ENCODE results near the gene ERMAP. TPM values are rescaled to one million over a fixed set of nuclear protein-coding genes. Genes with fewer than 3 reads are reported as not detected.
A peak's percentile ranks its signal among the peaks of the same experiment; 100 is the strongest.

Gene ERMAP
- polyA plus RNA-seq, 4 donors: 3.8 to 24.7 (median 6.8) TPM

DNA sequence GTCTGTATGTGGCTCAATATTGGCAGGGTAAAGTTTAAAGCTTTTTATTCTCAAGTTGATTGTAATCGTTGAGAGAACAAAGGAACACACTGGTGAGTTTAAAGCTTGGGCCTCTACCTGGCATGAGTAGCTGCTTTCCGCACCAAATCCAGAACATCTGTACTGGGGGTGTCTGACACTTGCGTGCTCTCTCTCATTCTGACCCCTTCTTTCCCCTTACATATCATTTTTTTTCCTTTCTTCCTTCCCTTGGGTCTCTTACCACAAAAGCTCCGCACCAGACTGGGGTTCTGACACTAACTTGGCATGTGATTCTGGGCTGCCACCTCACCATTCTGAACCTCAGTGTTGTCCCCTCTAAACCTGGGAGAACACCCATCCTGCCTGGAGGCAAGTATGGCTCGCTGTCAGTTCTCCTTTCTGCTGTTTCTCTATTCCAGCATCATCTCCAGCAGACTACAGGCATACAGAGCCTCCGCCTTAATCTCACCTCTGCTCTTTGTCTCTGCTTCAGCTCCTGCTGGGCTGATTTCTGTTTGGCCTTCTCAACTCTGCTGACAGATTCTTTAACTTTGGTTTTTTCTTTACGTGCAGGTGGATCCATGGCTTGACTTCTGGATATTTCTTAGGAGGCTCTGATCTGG is 859 bp upstream of the ERMAP start:
- H3K36me3 ChIP-seq (ENCODE audit: control insufficient read depth in 3 of 3, insufficient read depth in 2 of 3, low read depth in 1 of 3, low read length in 3 of 3): peaks cover 0 to 5% (median 0%) of the 10 kb centered on the region in 3 donors
- 36 to 40% (median 38%) methylated on average over 7 of the region's 7 CpGs for WGBS, 3 donors
- DNase-seq (no peak), FAIRE-seq (no peak)
- peak overlapping the region; percentile 78 to 92 (median 88) for H3K4me3 ChIP-seq (ENCODE audit: low read depth in 1 of 3, low read length in 3 of 3)
- H3K9me3 ChIP-seq (ENCODE audit: control insufficient read depth in 2 of 2, insufficient read depth in 1 of 2, low read depth in 1 of 2, low read length in 1 of 2): no peaks in the 10 kb centered on the region
- peak overlapping the region; percentile 61 to 100 (median 100) for H3K27ac ChIP-seq (ENCODE audit: low read depth in 1 of 3, low read length in 2 of 3)
- no peaks in the 10 kb centered on the region for H3K27me3 ChIP-seq (ENCODE audit: control insufficient read depth in 3 of 3, insufficient read depth in 3 of 3, low read length in 3 of 3)
- H3K4me1 ChIP-seq (ENCODE audit: control insufficient read depth in 3 of 3, insufficient read depth in 2 of 3, low read depth in 1 of 3, low read length in 2 of 3): peaks cover 0 to 5% (median 2%) of the 10 kb centered on the region in 3 donors

GRCh38 chr1:42817440-42817767 is 482 bp downstream of the ERMAP start:
- FAIRE-seq (no peak), DNase-seq (no peak)
- H3K4me3 ChIP-seq (ENCODE audit: low read depth in 1 of 3, low read length in 3 of 3): peak overlapping the region in 2 of 3 donors; percentile 78 to 88
- peaks cover 0 to 2% (median 0%) of the 10 kb centered on the region in 3 donors for H3K36me3 ChIP-seq (ENCODE audit: control insufficient read depth in 3 of 3, insufficient read depth in 2 of 3, low read depth in 1 of 3, low read length in 3 of 3)
- WGBS, 3 donors: 2% methylated on average over 13 of the region's 13 CpGs
- H3K4me1 ChIP-seq (ENCODE audit: control insufficient read depth in 3 of 3, insufficient read depth in 2 of 3, low read depth in 1 of 3, low read length in 2 of 3): peaks cover 0 to 5% (median 2%) of the 10 kb centered on the region in 3 donors
- no peaks in the 10 kb centered on the region for H3K27me3 ChIP-seq (ENCODE audit: control insufficient read depth in 3 of 3, insufficient read depth in 3 of 3, low read length in 3 of 3)
- peak overlapping the region in 1 of 3 donors; percentile 99 for H3K27ac ChIP-seq (ENCODE audit: low read depth in 1 of 3, low read length in 2 of 3)
- no peaks in the 10 kb centered on the region for H3K9me3 ChIP-seq (ENCODE audit: control insufficient read depth in 2 of 2, insufficient read depth in 1 of 2, low read depth in 1 of 2, low read length in 1 of 2)

- Histone ChIP-seq H3K27me3 (ENCODE audit: control insufficient read depth in 3 of 3, insufficient read depth in 3 of 3, low read length in 3 of 3) (no peaks in the 10 kb centered on the region), H3K4me3 (ENCODE audit: low read depth in 1 of 3, low read length in 3 of 3) (no peak overlapping the region), H3K36me3 (ENCODE audit: control insufficient read depth in 3 of 3, insufficient read depth in 2 of 3, low read depth in 1 of 3, low read length in 3 of 3) (peaks cover 0 to 2% (median 0%) of the 10 kb centered on the region in 3 donors), H3K9me3 (ENCODE audit: control insufficient read depth in 2 of 2, insufficient read depth in 1 of 2, low read depth in 1 of 2, low read length in 1 of 2) (no peaks in the 10 kb centered on the region), H3K4me1 (ENCODE audit: control insufficient read depth in 3 of 3, insufficient read depth in 2 of 3, low read depth in 1 of 3, low read length in 2 of 3) (peaks cover 0 to 5% (median 2%) of the 10 kb centered on the region in 3 donors), H3K27ac (ENCODE audit: low read depth in 1 of 3, low read length in 2 of 3) (no peak overlapping the region)
- DNase-seq (no peak), FAIRE-seq (no peak)
- 87 to 95% (median 90%) methylated on average over 3 of the region's 3 CpGs for WGBS, 3 donors
Measured at GRCh38 chr1:42817976-42818375, 1.1 kb downstream of the ERMAP start.

GRCh38 chr1:42820813-42821212 is 3.9 kb downstream of the ERMAP start:
- 59 to 77% (median 63%) methylated on average over 1 of the region's 1 CpG for WGBS, 3 donors
- Histone ChIP-seq H3K9me3 (ENCODE audit: control insufficient read depth in 2 of 2, insufficient read depth in 1 of 2, low read depth in 1 of 2, low read length in 1 of 2) (no peaks in the 10 kb centered on the region), H3K27me3 (ENCODE audit: control insufficient read depth in 3 of 3, insufficient read depth in 3 of 3, low read length in 3 of 3) (no peaks in the 10 kb centered on the region), H3K4me3 (ENCODE audit: low read depth in 1 of 3, low read length in 3 of 3) (no peak overlapping the region), H3K27ac (ENCODE audit: low read depth in 1 of 3, low read length in 2 of 3) (no peak overlapping the region), H3K36me3 (ENCODE audit: control insufficient read depth in 3 of 3, insufficient read depth in 2 of 3, low read depth in 1 of 3, low read length in 3 of 3) (no peaks in the 10 kb centered on the region), H3K4me1 (ENCODE audit: control insufficient read depth in 3 of 3, insufficient read depth in 2 of 3, low read depth in 1 of 3, low read length in 2 of 3) (peaks cover 0 to 6% (median 2%) of the 10 kb centered on the region in 3 donors)
- no peak for DNase-seq
- FAIRE-seq: no peak

- peak; percentile 88 for FAIRE-seq
- H3K4me1 ChIP-seq (ENCODE audit: control insufficient read depth in 3 of 3, insufficient read depth in 2 of 3, low read depth in 1 of 3, low read length in 2 of 3): peaks cover 0 to 3% (median 0%) of the 10 kb centered on the region in 3 donors
- no peaks in the 10 kb centered on the region for H3K36me3 ChIP-seq (ENCODE audit: control insufficient read depth in 3 of 3, insufficient read depth in 2 of 3, low read depth in 1 of 3, low read length in 3 of 3)
- H3K27ac ChIP-seq (ENCODE audit: low read depth in 1 of 3, low read length in 2 of 3): no peak overlapping the region
- no peak overlapping the region for H3K4me3 ChIP-seq (ENCODE audit: low read depth in 1 of 3, low read length in 3 of 3)
- no peaks in the 10 kb centered on the region for H3K27me3 ChIP-seq (ENCODE audit: control insufficient read depth in 3 of 3, insufficient read depth in 3 of 3, low read length in 3 of 3)
- WGBS, 3 donors: 91 to 94% (median 94%) methylated on average over 2 of the region's 2 CpGs
- DNase-seq: no peak
- no peaks in the 10 kb centered on the region for H3K9me3 ChIP-seq (ENCODE audit: control insufficient read depth in 2 of 2, insufficient read depth in 1 of 2, low read depth in 1 of 2, low read length in 1 of 2)
Measured at GRCh38 chr1:42821690-42822089, 4.8 kb downstream of the ERMAP start.

DNA sequence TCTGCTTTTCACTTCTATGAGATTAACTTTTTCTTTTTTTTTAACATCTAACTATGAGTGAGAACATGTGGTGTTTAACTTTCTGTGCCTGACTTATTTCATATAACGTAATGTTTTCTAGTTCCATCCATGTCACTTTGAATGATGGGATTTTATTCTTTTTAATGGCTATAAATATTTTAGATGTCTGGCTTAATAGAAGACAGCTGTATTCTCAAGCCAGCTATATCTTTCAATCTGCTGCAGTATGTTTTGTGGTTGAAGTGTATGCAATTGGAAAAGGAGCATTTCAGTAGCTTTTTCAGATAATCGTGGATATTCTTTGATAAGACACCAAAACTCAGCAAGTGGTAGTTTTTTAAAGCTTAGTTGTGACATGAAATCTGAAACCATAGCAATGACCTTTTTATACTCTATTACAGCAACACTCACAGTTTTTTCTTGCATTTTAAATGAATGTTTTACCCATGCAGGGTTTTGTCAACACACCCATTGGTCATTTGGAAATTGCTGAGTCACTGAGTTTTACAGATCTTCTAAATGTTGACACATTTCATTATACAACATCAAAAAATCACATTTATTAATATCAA is 6.0 kb downstream of the ERMAP start:
- Histone ChIP-seq H3K27me3 (ENCODE audit: control insufficient read depth in 3 of 3, insufficient read depth in 3 of 3, low read length in 3 of 3) (no peaks in the 10 kb centered on the region), H3K4me1 (ENCODE audit: control insufficient read depth in 3 of 3, insufficient read depth in 2 of 3, low read depth in 1 of 3, low read length in 2 of 3) (peaks cover 0 to 3% (median 0%) of the 10 kb centered on the region in 3 donors), H3K9me3 (ENCODE audit: control insufficient read depth in 2 of 2, insufficient read depth in 1 of 2, low read depth in 1 of 2, low read length in 1 of 2) (no peaks in the 10 kb centered on the region), H3K4me3 (ENCODE audit: low read depth in 1 of 3, low read length in 3 of 3) (no peak overlapping the region), H3K36me3 (ENCODE audit: control insufficient read depth in 3 of 3, insufficient read depth in 2 of 3, low read depth in 1 of 3, low read length in 3 of 3) (no peaks in the 10 kb centered on the region), H3K27ac (ENCODE audit: low read depth in 1 of 3, low read length in 2 of 3) (no peak overlapping the region)
- DNase-seq: no peak
- no peak for FAIRE-seq
- WGBS, 3 donors: 63 to 79% (median 77%) methylated on average over 2 of the region's 2 CpGs

DNA sequence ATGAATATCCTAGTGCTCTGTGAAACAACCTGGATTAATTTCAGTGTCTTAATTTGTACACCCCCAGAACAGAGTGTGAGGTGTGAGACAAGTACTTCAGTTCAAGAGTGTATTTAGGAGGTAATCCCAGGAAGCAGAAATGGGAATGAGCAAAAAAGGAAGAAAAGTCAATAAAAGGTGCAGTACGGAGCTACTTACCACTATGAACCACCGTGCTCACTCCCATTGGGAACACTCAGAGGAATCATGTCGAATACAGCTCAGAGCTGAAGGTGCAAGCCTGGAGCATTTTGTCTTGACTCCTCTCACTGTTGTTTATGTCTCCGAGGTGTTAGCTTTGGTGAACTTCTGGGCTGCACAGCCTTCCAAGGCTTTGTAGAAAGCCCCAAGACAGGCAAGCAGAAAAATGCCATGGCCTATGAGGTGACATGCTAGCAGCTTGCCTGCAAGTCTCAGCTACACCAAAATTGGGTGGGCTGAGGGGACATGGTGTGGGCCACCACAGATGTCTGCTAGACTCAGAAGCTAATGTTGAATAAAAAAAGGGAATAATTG is 7.6 kb downstream of the ERMAP start:
- FAIRE-seq (no peak), DNase-seq (no peak)
- 93 to 96% (median 95%) methylated on average over 4 of the region's 4 CpGs for WGBS, 3 donors
- Histone ChIP-seq H3K4me1 (ENCODE audit: control insufficient read depth in 3 of 3, insufficient read depth in 2 of 3, low read depth in 1 of 3, low read length in 2 of 3) (peaks cover 0 to 3% (median 0%) of the 10 kb centered on the region in 3 donors), H3K27ac (ENCODE audit: low read depth in 1 of 3, low read length in 2 of 3) (no peak overlapping the region), H3K4me3 (ENCODE audit: low read depth in 1 of 3, low read length in 3 of 3) (no peak overlapping the region), H3K9me3 (ENCODE audit: control insufficient read depth in 2 of 2, insufficient read depth in 1 of 2, low read depth in 1 of 2, low read length in 1 of 2) (no peaks in the 10 kb centered on the region), H3K36me3 (ENCODE audit: control insufficient read depth in 3 of 3, insufficient read depth in 2 of 3, low read depth in 1 of 3, low read length in 3 of 3) (peaks cover 0 to 6% (median 0%) of the 10 kb centered on the region in 3 donors), H3K27me3 (ENCODE audit: control insufficient read depth in 3 of 3, insufficient read depth in 3 of 3, low read length in 3 of 3) (no peaks in the 10 kb centered on the region)

DNA sequence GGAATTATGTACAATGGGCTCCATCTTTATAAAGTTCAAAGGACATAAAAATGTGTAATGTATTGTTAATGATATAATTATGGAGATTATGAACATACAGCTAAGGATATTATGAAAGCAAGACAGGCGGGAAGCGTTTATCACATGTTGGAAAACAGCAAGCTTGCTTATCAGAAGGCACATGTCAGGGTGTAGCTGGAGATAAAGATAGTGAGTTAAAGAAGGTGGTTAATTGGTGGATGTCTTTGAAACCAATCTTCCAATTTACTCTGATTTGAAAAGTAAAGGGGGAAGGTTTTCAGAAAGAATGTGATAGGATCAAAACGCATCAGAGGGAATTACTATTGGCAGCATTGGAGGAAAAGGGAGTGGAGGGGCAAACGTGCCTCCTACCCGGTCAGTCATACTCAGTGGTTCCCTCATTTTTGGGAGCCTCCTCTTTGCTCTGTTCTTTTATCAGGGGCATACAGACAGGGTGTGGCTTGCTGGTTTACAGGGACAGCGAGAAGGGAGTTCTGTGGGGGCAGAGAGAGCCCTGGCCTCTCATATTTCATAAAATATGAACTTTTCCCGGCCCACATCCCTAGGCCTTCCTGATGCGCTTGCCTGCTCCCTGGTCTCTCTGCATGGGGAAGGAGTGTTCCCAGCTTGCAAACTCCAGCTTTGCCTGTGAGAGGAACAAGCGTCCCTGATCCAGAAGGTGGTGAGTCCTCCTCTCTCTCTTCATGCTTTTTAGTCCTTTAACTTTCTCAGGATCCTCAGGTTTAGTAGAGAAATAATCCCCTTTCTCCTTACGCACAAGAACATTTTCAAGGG is 8.3 kb downstream of the ERMAP start:
- WGBS, 3 donors: 55 to 69% (median 69%) methylated on average over 10 of the region's 10 CpGs
- peaks cover 0 to 8% (median 0%) of the 10 kb centered on the region in 3 donors for H3K36me3 ChIP-seq (ENCODE audit: control insufficient read depth in 3 of 3, insufficient read depth in 2 of 3, low read depth in 1 of 3, low read length in 3 of 3)
- no peaks in the 10 kb centered on the region for H3K9me3 ChIP-seq (ENCODE audit: control insufficient read depth in 2 of 2, insufficient read depth in 1 of 2, low read depth in 1 of 2, low read length in 1 of 2)
- FAIRE-seq: no peak
- H3K27me3 ChIP-seq (ENCODE audit: control insufficient read depth in 3 of 3, insufficient read depth in 3 of 3, low read length in 3 of 3): no peaks in the 10 kb centered on the region
- peaks cover 0 to 3% (median 0%) of the 10 kb centered on the region in 3 donors for H3K4me1 ChIP-seq (ENCODE audit: control insufficient read depth in 3 of 3, insufficient read depth in 2 of 3, low read depth in 1 of 3, low read length in 2 of 3)
- H3K4me3 ChIP-seq (ENCODE audit: low read depth in 1 of 3, low read length in 3 of 3): no peak overlapping the region
- H3K27ac ChIP-seq (ENCODE audit: low read depth in 1 of 3, low read length in 2 of 3): no peak overlapping the region
- peak; percentile 16 to 25 for DNase-seq
